NCI-H128 (cell line): Measurements from ENCODE around the gene CCDC174.

Experiments used
- DNase-seq: peaks from one replicate; lab custom pipeline; 2025; ENCODE audit not compliant: unreplicated experiment; lab: John Stamatoyannopoulos, UW

Gene CCDC174

DNA sequence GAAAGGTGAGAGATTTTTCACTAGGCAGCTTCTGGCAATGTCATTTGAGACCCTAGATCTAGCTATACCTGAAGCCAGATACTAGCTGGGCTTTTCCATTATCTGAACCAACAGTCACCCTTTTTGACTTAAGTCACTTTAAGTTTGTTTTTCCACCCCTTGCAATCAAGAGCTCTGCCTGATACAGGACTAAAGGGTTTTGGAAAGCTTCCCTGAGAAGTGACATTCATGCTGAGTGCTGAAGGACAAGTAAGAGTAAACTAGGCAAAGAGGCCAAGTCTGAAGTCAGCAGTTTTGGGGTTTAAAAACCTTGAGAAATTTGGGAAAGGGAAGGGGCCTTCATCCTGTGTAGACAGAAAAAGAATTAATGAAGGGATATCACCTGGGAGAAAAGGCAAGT lies 27.1 kb upstream of the CCDC174 start:
- no peak for DNase-seq

DNA sequence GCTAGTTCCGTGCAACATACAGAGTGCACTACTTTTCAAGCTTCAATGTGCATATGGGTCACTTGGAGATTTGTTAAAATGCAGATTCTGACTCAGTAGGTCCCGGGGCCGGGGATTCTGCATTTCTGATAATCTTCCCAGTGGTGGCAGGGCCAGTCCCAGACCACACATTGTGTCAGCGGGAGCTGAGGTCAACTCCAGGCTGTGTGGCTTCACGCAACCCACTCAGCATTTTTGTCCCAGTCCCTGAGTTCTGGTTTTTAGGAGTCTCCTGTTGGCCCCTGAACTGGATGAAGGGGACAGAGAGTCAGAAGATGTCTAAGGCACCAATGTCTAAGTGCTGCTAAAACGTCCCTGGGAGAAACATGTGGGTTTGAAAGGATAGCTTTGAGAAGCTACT lies 26.1 kb upstream of the CCDC174 start:
- no peak for DNase-seq

- no peak for DNase-seq
Observed at GRCh38 chr3:14627815-14628214, 23.7 kb upstream of the CCDC174 start.

GRCh38 chr3:14628406-14628805 lies 23.2 kb upstream of the CCDC174 start:
- no peak for DNase-seq

- DNase-seq = no peak
Observed at GRCh38 chr3:14630404-14631100, 21.0 kb upstream of the CCDC174 start.

GRCh38 chr3:14631101-14631497 lies 20.5 kb upstream of the CCDC174 start:
- DNase-seq = no peak

DNA sequence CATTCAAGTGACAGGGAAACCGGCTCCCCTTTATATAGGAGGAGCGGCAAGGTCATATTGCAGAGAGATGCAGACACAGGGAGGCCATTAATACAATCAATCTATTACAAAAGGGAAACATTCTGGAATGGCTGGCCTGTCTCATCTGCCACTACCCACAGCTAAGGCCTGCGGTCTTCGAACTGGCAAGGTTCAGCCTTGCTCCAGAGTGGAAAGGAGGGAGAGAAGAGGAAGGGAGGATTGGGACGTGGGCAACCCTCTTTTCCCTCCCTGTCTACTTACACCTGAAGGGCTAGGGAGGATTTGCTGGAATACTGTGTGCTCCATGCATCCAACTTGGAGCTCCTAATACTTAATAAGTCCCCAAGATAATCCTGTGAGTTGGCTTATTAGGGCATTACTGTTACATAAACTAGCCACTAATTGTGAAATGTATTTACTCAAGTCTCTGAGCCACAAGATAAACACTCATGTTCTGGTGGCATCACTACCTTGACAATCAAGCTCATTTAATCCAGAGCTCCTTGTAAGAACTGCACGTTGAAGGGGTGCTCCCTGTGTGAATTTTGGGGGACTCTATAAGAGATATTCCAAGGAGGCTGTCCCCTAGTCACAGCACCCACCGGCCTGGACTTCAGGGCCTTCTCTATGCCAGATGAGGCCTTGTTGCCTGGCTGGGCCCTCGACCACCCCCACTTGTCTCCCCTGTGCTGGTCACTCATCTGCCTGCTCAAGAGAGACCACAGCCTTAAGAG lies 19.7 kb upstream of the CCDC174 start:
- DNase-seq = no peak

GRCh38 chr3:14632442-14632930 lies 19.1 kb upstream of the CCDC174 start:
- no peak for DNase-seq

DNA sequence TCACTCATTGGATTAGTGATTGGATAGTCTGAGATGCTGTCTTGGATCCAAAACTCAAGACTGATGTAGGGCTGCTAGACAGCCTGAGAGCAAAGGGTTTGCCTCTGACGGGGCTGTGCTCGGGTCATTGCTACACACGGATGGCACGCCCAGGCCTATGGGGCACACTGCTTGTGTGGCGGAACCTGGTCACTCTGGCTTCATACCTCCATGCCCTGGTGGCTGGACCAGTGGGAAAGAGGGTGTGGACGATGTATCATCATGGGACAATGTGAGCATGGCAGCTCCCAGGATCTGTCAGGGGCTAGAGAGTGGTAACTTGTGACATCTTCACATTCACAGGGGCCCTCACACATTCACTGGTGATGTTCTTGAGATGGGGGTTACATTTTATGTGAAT lies 18.1 kb upstream of the CCDC174 start:
- no peak for DNase-seq

DNA sequence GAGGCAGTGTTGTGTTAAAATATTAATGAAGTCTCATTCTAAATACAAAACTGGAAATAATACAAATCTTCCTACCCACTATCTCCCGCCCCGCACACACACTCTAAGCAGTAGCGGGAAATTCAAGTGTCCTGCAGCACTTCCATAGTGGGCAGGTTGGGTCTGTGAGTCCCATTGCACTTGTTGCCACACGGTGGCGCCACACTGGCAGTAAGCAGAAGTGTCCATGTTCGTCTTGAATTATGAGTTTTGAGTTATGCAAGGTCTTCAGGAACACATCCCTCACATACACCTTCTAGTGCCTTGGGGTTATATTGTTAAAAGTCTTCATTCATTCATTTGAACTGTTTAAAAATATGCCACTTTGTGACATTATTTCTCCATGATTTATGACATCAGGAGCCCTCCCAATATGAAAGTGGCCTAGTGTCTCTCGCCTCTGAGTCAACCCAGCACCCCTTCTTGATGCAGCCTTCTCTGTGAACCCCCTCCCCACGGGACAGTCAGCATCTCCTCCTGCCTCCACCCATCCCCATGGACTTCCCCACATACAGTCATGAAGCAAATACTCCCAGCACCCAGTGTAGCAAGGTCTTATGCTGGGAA lies 17.6 kb upstream of the CCDC174 start:
- DNase-seq = no peak

DNA sequence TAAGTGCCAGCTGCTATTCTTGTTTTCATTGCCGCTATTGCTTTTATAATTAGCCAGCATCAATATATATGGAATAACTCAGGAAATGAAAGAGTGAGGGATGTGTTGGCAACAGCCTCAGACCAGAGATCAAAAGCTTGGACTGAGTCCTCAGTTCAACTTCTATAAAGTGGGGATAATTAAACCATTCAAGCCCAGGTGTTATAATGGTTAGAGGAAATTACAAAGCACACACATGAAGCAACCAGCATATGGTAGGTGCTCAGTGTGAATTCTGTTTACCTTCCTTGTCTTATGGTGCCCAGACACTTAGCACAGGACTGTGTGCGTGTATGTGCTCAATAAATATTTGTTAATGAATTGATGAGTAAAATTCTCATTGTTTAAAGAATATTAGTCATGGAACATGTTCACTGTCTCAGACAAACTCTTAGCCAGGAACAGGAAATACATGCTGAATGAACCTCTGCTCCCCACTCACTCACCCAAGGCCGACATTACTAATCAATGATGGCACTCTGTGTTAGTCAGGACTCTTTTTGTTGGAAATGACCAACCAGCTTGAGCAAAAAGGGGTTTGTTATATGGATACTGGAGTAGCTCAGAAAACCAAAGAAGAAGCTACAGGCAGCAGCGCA lies 16.7 kb upstream of the CCDC174 start:
- DNase-seq = no peak

- DNase-seq = no peak
Observed at GRCh38 chr3:14636496-14637087, 15.0 kb upstream of the CCDC174 start.

DNA sequence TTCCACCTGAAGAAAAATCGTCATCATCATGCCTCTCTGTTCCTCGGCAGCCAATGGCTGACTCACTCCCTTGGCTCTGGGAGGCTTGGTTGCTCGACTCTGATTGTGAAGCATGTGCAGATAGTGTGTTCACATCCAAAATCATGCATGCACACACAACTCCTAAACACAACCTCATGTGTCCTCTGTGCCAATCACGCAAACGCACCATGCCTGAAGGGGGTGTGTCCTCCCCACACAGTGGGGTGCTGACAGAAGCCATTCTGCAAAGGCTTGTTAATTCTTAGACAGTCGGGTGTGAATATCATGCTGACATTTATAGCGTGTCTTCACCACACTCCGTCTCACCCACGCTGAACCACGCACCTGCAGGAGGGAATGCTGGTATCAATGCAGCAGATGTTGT lies 11.4 kb upstream of the CCDC174 start:
- no peak for DNase-seq

DNA sequence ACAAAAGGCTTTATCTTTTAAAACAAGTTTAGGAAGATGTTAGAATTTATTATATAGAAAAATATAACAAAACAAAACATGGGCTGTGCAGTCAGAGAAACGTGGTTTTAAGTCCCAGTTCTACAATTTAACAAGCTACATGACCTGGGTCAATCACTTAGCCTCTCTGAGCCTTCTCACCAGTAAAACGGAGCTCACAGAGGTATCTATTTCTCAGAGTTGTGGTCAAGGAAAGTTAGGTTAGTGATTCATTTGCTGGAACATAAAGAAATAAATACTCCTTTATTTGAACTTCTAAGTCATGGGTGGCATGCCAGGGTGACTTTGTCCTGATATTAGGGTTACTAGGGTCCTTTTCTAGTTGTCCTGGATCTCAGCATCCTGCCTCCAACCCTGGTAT lies 10.8 kb upstream of the CCDC174 start:
- no peak for DNase-seq

- no peak for DNase-seq
Observed at GRCh38 chr3:14641346-14641745, 10.2 kb upstream of the CCDC174 start.

- DNase-seq = no peak
Observed at GRCh38 chr3:14645453-14645852, 6.1 kb upstream of the CCDC174 start.

DNA sequence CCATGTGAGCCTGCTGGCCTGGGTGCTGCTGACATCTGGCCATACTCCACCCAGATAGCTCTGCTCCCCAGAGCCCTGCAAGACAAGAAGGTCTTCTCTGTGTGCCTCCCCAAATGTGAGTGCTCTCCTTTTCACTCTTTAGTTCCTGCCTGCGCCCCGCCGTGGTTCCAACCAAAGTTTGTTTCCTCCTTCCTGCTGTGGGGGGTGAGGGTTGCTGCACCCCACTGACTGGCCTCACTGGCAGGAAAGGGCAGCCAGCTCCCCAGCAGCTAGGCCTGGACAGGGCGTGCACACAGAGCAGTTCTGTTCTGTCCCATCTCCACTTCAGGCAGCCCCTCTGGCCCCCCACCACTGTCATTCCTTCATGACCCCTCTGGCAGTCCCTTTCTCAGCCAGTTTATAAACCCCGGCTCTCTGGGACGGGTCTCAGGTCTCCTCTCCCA lies 5.4 kb upstream of the CCDC174 start:
- DNase-seq = no peak

- DNase-seq = no peak
Observed at GRCh38 chr3:14646589-14647413, 4.8 kb upstream of the CCDC174 start.

DNA sequence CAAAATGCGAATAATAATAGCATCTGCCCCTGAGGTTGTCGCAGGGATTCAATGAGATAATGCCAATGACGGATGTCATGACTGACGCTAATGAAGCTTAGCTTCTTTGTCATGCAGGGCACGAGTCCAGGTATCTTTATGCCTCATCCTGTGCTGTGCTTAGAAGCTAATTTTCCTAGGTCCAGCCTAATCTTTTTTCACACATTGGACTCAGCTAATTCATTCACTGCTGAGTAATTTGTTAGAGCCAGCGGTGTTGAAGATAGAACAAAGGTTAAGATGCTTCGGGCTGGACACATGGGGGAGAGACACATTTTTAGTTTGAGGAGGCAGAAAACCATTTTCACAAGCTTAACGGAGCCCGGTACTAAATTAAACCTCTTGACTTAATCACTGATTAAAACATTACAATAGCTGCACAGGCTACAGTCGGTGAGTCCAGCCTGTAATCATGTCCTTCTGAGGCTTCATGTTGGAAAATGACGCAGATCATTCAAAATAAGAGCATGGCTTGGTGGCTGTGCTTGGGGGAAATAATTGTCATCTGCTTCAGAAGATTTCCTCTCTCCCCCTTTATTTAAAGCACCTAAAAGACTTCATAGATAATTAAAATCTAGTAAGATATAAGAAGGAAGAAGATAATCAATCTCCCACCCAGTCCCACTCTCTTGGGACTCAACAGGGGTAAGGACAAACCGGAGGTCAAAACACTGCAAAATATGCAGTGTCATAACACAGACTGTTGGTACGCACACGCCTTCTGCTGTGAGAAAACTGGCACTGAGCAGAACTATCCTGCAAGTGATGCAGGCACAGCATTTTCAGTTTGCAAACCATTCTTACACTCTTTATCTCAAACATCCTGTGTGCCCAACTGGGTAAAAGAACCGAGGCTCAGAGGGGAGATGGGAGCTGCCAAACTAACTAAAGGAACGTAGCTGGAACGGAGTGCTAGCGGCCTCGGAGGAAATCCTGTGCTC lies 3.3 kb upstream of the CCDC174 start:
- no peak for DNase-seq
